Left lung (tissue), 10 donors: ENCODE measurements around the gene TRIP10. TPM values are rescaled to one million over a fixed set of nuclear protein-coding genes. Genes with fewer than 3 reads are reported as not detected.

Experiments used
- ATAC-seq: fragments of 200-7000 bp; cut with Tn5 transposase; one replicate; pipeline ENCODE4 v1.9.1; 2020; ENCODE audit warnings: moderate library complexity
- DNase-seq, 4 donors: peaks; one replicate each; pipeline ENCODE4 v3.0.0-alpha.2; 2013 to 2020
- H3K27ac ChIP-seq, 2 donors: fragments of 200-600 bp; sonication (generic) in 1 of 2; one replicate each; pipeline versions ENCODE4 v1.5.0 to v1.8.0; 2020 to 2021
- H3K27me3 ChIP-seq, 2 donors: fragments of 200-600 bp; sonication (generic) in 1 of 2; one replicate each; pipeline versions ENCODE4 v1.5.0 to v1.8.0; 2020 to 2021
- H3K36me3 ChIP-seq, 2 donors: fragments of 200-600 bp; sonication (generic) in 1 of 2; one replicate each; pipeline versions ENCODE4 v1.5.0 to v1.8.0; 2020 to 2021
- H3K4me1 ChIP-seq, 2 donors: fragments of 200-600 bp; one replicate each; pipeline ENCODE4 v1.8.0; 2021
- H3K4me3 ChIP-seq, 2 donors: fragments of 200-600 bp; sonication (generic) in 1 of 2; one replicate each; pipeline versions ENCODE4 v1.5.0 to v1.8.0; 2020 to 2021; ENCODE audit warnings: mild to moderate bottlenecking in 1 of 2
- H3K9me3 ChIP-seq, 2 donors: fragments of 200-600 bp; sonication (generic) in 1 of 2; one replicate each; pipeline versions ENCODE4 v1.5.0 to v1.8.0; 2020 to 2021
- CTCF ChIP-seq, 2 donors: fragments of 200-600 bp; sonication (generic) in 1 of 2; IDR thresholded peaks; one replicate each; pipeline versions ENCODE4 v1.5.0 to v1.8.0; 2021; ENCODE audit warnings: antibody characterized with exemption in 2 of 2
- intact Hi-C, 2 donors: fragments of 100-400 bp; cut with DNase I; formaldehyde crosslinking; loops; one replicate each; pipeline versions ENCODE4 v1.11.2 to v1.14.2; 2022
- polyA plus RNA-seq, 6 donors: library from polyadenylated mRNA; unstranded; fragments of 120-200 nt; gene quantifications; one replicate each; pipeline ENCODE4 v1.2.1, GENCODE V29; 2013; ENCODE audit not compliant: insufficient read length in 6 of 6
- total RNA-seq, 2 donors: library from RNA; stranded (reverse); fragmentation: NEBNext Ultra II Directional; extraction: Animal tissue kit (Norgen Biotek cat#: 25700); gene quantifications; one replicate each; pipeline ENCODE4 v1.2.1, GENCODE V29; 2021
- donor health status: DM: no; HTN: yes; CAD: no.
- donor health status: DM: no; HTN: no; CAD: no.

TRIP10 gene
- total and polyA plus RNA-seq, 8 donors, result 62.3 to 120 (median 92.8) TPM

- Histone ChIP-seq H3K4me1 (peaks cover 5 to 38% of the 10 kb centered on the region in 2 donors), H3K9me3 (no peaks in the 10 kb centered on the region), H3K36me3 (peaks cover 0 to 43% of the 10 kb centered on the region in 2 donors), H3K27me3 (no peaks in the 10 kb centered on the region), H3K4me3 (peak overlapping the region in 1 of 2 donors; percentile 30), H3K27ac (peak overlapping the region; percentile 3 to 38)
- ATAC-seq, result peak; percentile 94
- intact Hi-C loops, result loop anchor here (10.0 kb wide), 1 partner anchor 135 kb away; no protein-coding TSS in a partner anchor
- no peak for TF ChIP-seq CTCF (IDR thresholded peaks at IDR 0.05)
- peak in 3 of 4 donors; percentile 73 to 91 (median 87) for DNase-seq
Measured at GRCh38 chr19:6730153-6730804, 9.2 kb upstream of the TRIP10 start.

- no peaks in the 10 kb centered on the region for H3K9me3 ChIP-seq
- H3K4me3 ChIP-seq, result no peak overlapping the region
- DNase-seq (peak in 1 of 4 donors; percentile 66), ATAC-seq (peak; percentile 1)
- peaks cover 0 to 43% of the 10 kb centered on the region in 2 donors for H3K36me3 ChIP-seq
- no peak overlapping the region for H3K27ac ChIP-seq
- no peaks in the 10 kb centered on the region for H3K27me3 ChIP-seq
- no peak for TF ChIP-seq CTCF (IDR thresholded peaks at IDR 0.05)
- intact Hi-C loops, result loop anchor here (10.0 kb wide), 1 partner anchor 134 kb away; no protein-coding TSS in a partner anchor
- peaks cover 9 to 44% of the 10 kb centered on the region in 2 donors for H3K4me1 ChIP-seq
Measured at GRCh38 chr19:6730941-6731670, 8.4 kb upstream of the TRIP10 start.

GRCh38 chr19:6731822-6732221 is 7.7 kb upstream of the TRIP10 start:
- DNase-seq (peak in 1 of 4 donors; percentile 65), ATAC-seq (no peak)
- no peak for TF ChIP-seq CTCF (IDR thresholded peaks at IDR 0.05)
- Histone ChIP-seq H3K27me3 (no peaks in the 10 kb centered on the region), H3K4me1 (peaks cover 11 to 51% of the 10 kb centered on the region in 2 donors), H3K4me3 (no peak overlapping the region), H3K27ac (no peak overlapping the region), H3K36me3 (peaks cover 0 to 43% of the 10 kb centered on the region in 2 donors), H3K9me3 (no peaks in the 10 kb centered on the region)
- intact Hi-C loops, result loop anchor here (10.0 kb wide), 1 partner anchor 133 kb away; no protein-coding TSS in a partner anchor

GRCh38 chr19:6732803-6733337 is 6.6 kb upstream of the TRIP10 start:
- H3K27ac ChIP-seq, result no peak overlapping the region
- H3K4me1 ChIP-seq, result peaks cover 11 to 47% of the 10 kb centered on the region in 2 donors
- no peaks in the 10 kb centered on the region for H3K27me3 ChIP-seq
- intact Hi-C loops, result loop anchor here (10.0 kb wide), 1 partner anchor 132 kb away; no protein-coding TSS in a partner anchor
- H3K9me3 ChIP-seq, result no peaks in the 10 kb centered on the region
- DNase-seq (peak in 1 of 4 donors; percentile 51), ATAC-seq (no peak)
- TF ChIP-seq CTCF (IDR thresholded peaks at IDR 0.05), result no peak
- no peak overlapping the region for H3K4me3 ChIP-seq
- H3K36me3 ChIP-seq, result peaks cover 0 to 43% of the 10 kb centered on the region in 2 donors
